A549 (cell line): ENCODE results near the gene BSCL2. TPM values are rescaled to one million over a fixed set of nuclear protein-coding genes. Genes with fewer than 3 reads are reported as not detected.
A peak's percentile ranks its signal among the peaks of the same experiment; 100 is the strongest.

Experiments used
- ATAC-seq, 2 experiments: fragments of 200-7000 bp in 1 of 2; fragments of >200 bp in 1 of 2; cut with Nextera tagmentation in 1 of 2; cut with Tn5 transposase in 1 of 2; 3 replicates each; pipeline versions ENCODE4 v1.8.0 to v1.9.1; 2018 to 2020; ENCODE audit warnings: mild to moderate bottlenecking in 1 of 2, moderate library complexity in 1 of 2
- CTCF ChIA-PET: fragments of 300-600 bp; sonication (Branson Sonifier 250); formaldehyde crosslinking; extraction: SDS; loops from one replicate; lab custom pipeline; 2021; ENCODE audit warnings: antibody characterized with exemption, inconsistent platforms; lab: Yijun Ruan, JAX
- POLR2A ChIA-PET: fragments of 350-600 bp; formaldehyde crosslinking; extraction: SDS; loops from one replicate; lab custom pipeline; 2021; ENCODE audit warnings: antibody characterized with exemption, inconsistent platforms; lab: Yijun Ruan, JAX
- DNase-seq, 2 experiments: peaks; one replicate each; pipeline versions ENCODE4 v3.0.0 to v3.0.0-alpha.2; 2011 to 2016; ENCODE audit warnings: low read depth in 1 of 2, low spot score in 1 of 2
- FAIRE-seq: peaks from 2 replicates; lab custom pipeline; 2011; peaks lifted over from hg19 to GRCh38; lab: Jason Lieb, UNC
- H3K27ac ChIP-seq, 2 experiments: fragments of >200 bp; sonication (Bioruptor Twin); formaldehyde crosslinking; 3 replicates each; pipeline ENCODE4 v1.5.1; 2016 to 2017
- H3K4me1 ChIP-seq: fragments of >200 bp; sonication (Bioruptor Twin); formaldehyde crosslinking; 3 replicates; pipeline ENCODE4 v1.6.1; 2016
- H3K4me2 ChIP-seq: fragments of >200 bp; sonication (Bioruptor Twin); formaldehyde crosslinking; 3 replicates; pipeline ENCODE4 v1.6.1; 2016
- H3K4me3 ChIP-seq: fragments of >200 bp; sonication (Bioruptor Twin); formaldehyde crosslinking; 3 replicates; pipeline ENCODE4 v1.5.1; 2016
- H3K9me3 ChIP-seq: fragments of >200 bp; sonication (Bioruptor Twin); formaldehyde crosslinking; 3 replicates; pipeline ENCODE4 v1.6.1; 2016
- ATOH8 ChIP-seq: fragments of 250-450 bp; sonication (Bioruptor Pico); IDR thresholded peaks from 2 replicates; pipeline ENCODE4 v1.5.0; 2020; ENCODE audit warnings: low read depth, mild to moderate bottlenecking, moderate library complexity
- BCL3 ChIP-seq: fragments of >200 bp; sonication (Bioruptor Twin); formaldehyde crosslinking; IDR thresholded peaks from 3 replicates; pipeline ENCODE4 v1.6.1; 2016
- BHLHE40 ChIP-seq: IDR thresholded peaks from 2 replicates; pipeline ENCODE4 v1.6.1; 2012; ENCODE audit warnings: low read depth, low read length, inconsistent platforms
- CBX2 ChIP-seq: fragments of 200-600 bp; sonication (generic); IDR thresholded peaks from 2 replicates; pipeline ENCODE4 v1.6.1; 2016; ENCODE audit warnings: low read depth, mild to moderate bottlenecking, borderline replicate concordance
- CBX8 ChIP-seq: fragments of 200-600 bp; sonication (generic); IDR thresholded peaks from 2 replicates; pipeline ENCODE4 v1.6.1; 2016
- CEBPB ChIP-seq, 2 experiments: fragments of >200 bp in 1 of 2; sonication (Bioruptor Twin) in 1 of 2; formaldehyde crosslinking in 1 of 2; IDR thresholded peaks; 2 replicates each; pipeline ENCODE4 v1.6.1; 2012 to 2016
- CHD4 ChIP-seq: fragments of 200-600 bp; sonication (generic); IDR thresholded peaks from 2 replicates; pipeline ENCODE4 v1.6.1; 2016; ENCODE audit warnings: antibody characterized with exemption, mild to moderate bottlenecking, borderline replicate concordance
- EHF ChIP-seq: fragments of 250-450 bp; sonication (Bioruptor Pico); IDR thresholded peaks from 2 replicates; pipeline ENCODE4 v1.5.0; 2020; ENCODE audit warnings: mild to moderate bottlenecking
- ESRRA ChIP-seq: fragments of 150-350 bp; IDR thresholded peaks from 2 replicates; pipeline ENCODE4 v1.6.1; 2014; ENCODE audit warnings: mild to moderate bottlenecking, low read length, borderline replicate concordance
- FOSB ChIP-seq: fragments of 250-450 bp; sonication (Bioruptor Pico); IDR thresholded peaks from 2 replicates; pipeline ENCODE4 v1.5.0; 2020; ENCODE audit warnings: mild to moderate bottlenecking, moderate library complexity
- FOSL2 ChIP-seq, 2 experiments: fragments of 450-650 bp in 1 of 2; fragments of >200 bp in 1 of 2; sonication (Bioruptor Twin) in 1 of 2; formaldehyde crosslinking; IDR thresholded peaks; 2 replicates each; pipeline versions ENCODE4 v1.5.0 to v1.6.1; 2016 to 2020; ENCODE audit warnings: mild to moderate bottlenecking in 1 of 2, moderate library complexity in 1 of 2
- HMGXB4 ChIP-seq: fragments of 250-450 bp; sonication (Bioruptor Pico); IDR thresholded peaks from 2 replicates; pipeline ENCODE4 v1.5.0; 2021; ENCODE audit warnings: mild to moderate bottlenecking, moderate library complexity, borderline replicate concordance
- HOXA7 ChIP-seq: fragments of 250-450 bp; sonication (Bioruptor Pico); IDR thresholded peaks from 2 replicates; pipeline ENCODE4 v1.5.0; 2020; ENCODE audit warnings: mild to moderate bottlenecking, moderate library complexity
- HOXB13 ChIP-seq: fragments of 250-450 bp; sonication (Bioruptor Pico); IDR thresholded peaks from 2 replicates; pipeline ENCODE4 v1.5.0; 2020; ENCODE audit warnings: low read depth, mild to moderate bottlenecking, moderate library complexity
- HOXB5 ChIP-seq: fragments of 250-450 bp; sonication (Bioruptor Pico); IDR thresholded peaks from 2 replicates; pipeline ENCODE4 v1.5.0; 2020; ENCODE audit warnings: mild to moderate bottlenecking, moderate library complexity
- JUN ChIP-seq, 2 experiments: fragments of >200 bp; sonication (Bioruptor Twin); formaldehyde crosslinking; IDR thresholded peaks; 2 replicates in 1 of 2; 3 replicates in 1 of 2; pipeline ENCODE4 v1.6.1; 2016 to 2017
- KDM1A ChIP-seq: fragments of 200-600 bp; sonication (generic); IDR thresholded peaks from 2 replicates; pipeline ENCODE4 v1.6.1; 2016; ENCODE audit warnings: low read depth, mild to moderate bottlenecking
- KDM5A ChIP-seq: fragments of 200-600 bp; sonication (generic); IDR thresholded peaks from 2 replicates; pipeline ENCODE4 v1.6.1; 2016; ENCODE audit warnings: antibody characterized with exemption, mild to moderate bottlenecking
- MAFK ChIP-seq: fragments of 450-650 bp; IDR thresholded peaks from 2 replicates; pipeline ENCODE4 v1.6.1; 2014; ENCODE audit not compliant: partially characterized antibody
- MAX ChIP-seq: IDR thresholded peaks from 2 replicates; pipeline ENCODE4 v1.6.1; 2012
- MAZ ChIP-seq: fragments of 150-350 bp; IDR thresholded peaks from 2 replicates; pipeline ENCODE4 v1.6.1; 2014; ENCODE audit warnings: antibody characterized with exemption, low read depth, low read length, borderline replicate concordance
- NFE2L2 ChIP-seq: fragments of 150-350 bp; conservative IDR thresholded peaks from 2 replicates; pipeline ENCODE4 v1.6.1; 2014; ENCODE audit warnings: low read length
- NR3C1 ChIP-seq: fragments of >200 bp; sonication (Bioruptor Twin); formaldehyde crosslinking; IDR thresholded peaks from 3 replicates; pipeline ENCODE4 v1.6.1; 2017
- PBX3 ChIP-seq: IDR thresholded peaks from 2 replicates; pipeline ENCODE4 v1.6.1; 2012
- PHF8 ChIP-seq: fragments of 200-600 bp; sonication (generic); IDR thresholded peaks from 2 replicates; pipeline ENCODE4 v1.6.1; 2016; ENCODE audit warnings: low read depth, mild to moderate bottlenecking, antibody characterized with exemption, moderate library complexity, borderline replicate concordance
- POLR2A ChIP-seq: IDR thresholded peaks from 2 replicates; pipeline ENCODE4 v1.6.1; 2012; ENCODE audit warnings: mild to moderate bottlenecking, low read length
- RFX5 ChIP-seq: fragments of 450-650 bp; IDR thresholded peaks from 2 replicates; pipeline ENCODE4 v1.7.1; 2014; ENCODE audit warnings: antibody characterized with exemption, mild to moderate bottlenecking, moderate library complexity
- SMC3 ChIP-seq: fragments of >200 bp; sonication (Bioruptor Twin); formaldehyde crosslinking; IDR thresholded peaks from 3 replicates; pipeline ENCODE4 v1.6.1; 2018; ENCODE audit warnings: inconsistent platforms
- SREBF2 ChIP-seq: fragments of 450-650 bp; IDR thresholded peaks from 2 replicates; pipeline ENCODE4 v1.6.1; 2014; ENCODE audit warnings: mild to moderate bottlenecking, moderate library complexity
- USF2 ChIP-seq: fragments of 450-650 bp; IDR thresholded peaks from 2 replicates; pipeline ENCODE4 v1.6.1; 2014; ENCODE audit warnings: antibody characterized with exemption
- ZFP36 ChIP-seq: fragments of 450-650 bp; IDR thresholded peaks from 2 replicates; pipeline ENCODE4 v1.6.1; 2014; ENCODE audit warnings: borderline replicate concordance; ENCODE audit not compliant: partially characterized antibody
- ZNF302 ChIP-seq: fragments of 250-450 bp; sonication (Bioruptor Pico); IDR thresholded peaks from 2 replicates; pipeline ENCODE4 v1.9.0; 2021; ENCODE audit warnings: inconsistent platforms, mild to moderate bottlenecking, moderate library complexity
- ZSCAN20 ChIP-seq: fragments of 250-450 bp; sonication (Bioruptor Pico); IDR thresholded peaks from 2 replicates; pipeline ENCODE4 v1.8.0; 2022; ENCODE audit warnings: mild to moderate bottlenecking, moderate library complexity
- WGBS: methylation state at CpG from one replicate; pipeline ENCODE4 v1.1.6; 2017; ENCODE audit errors: missing lambda C conversion rate; 5-methylcytosine and 5-hydroxymethylcytosine counted together
- polyA plus RNA-seq, 4 experiments: library from polyadenylated mRNA; depleted of rRNA in 3 of 4; stranded (reverse); fragments of >200 nt; fragmentation: RNase III in 1 of 4; extraction: RNeasy Plus Mini Kit Qiagen cat#74134 plus additional on column Dnase treatment in 1 of 4; gene quantifications; 2 replicates in 3 of 4; 3 replicates in 1 of 4; pipeline ENCODE4 v1.2.3, GENCODE V29; 2011 to 2017

Gene BSCL2
- polyA plus RNA-seq, 2 of the 4 experiments (the other 2 are of a cell fraction), result 63.0 to 63.9 TPM

- ChIA-PET CTCF (interaction anchor here (0.6 to 7.2 kb wide), 4 partner anchors 9 to 41 kb away, joined by 3 to 126 read pairs (median 18); partner anchors contain the start of genes LBHD1, LRRN4CL and UQCC3), POLR2A (interaction anchor here (1.3 to 2.7 kb wide), 5 partner anchors 7 to 88 kb away, joined by 4 to 34 read pairs (median 13); partner anchors contain the start of genes C11orf98, CSKMT, HNRNPUL2 and LBHD1)
- H3K4me2 ChIP-seq, result peak within 1 kb of the TSS; percentile 90
- TF ChIP-seq ESRRA (no peak), FOSL2 (IDR thresholded peaks at IDR 0.05) (no peak), FOSL2 (CRISPR knock-in tag; IDR thresholded peaks at IDR 0.05) (no peak), HMGXB4 (CRISPR knock-in tag) (no peak), ZFP36 (no peak), HOXB13 (CRISPR knock-in tag) (0 out of 2 replicates have a peak, but pooled peaks have one; percentile 33), CHD4 (no peak), CBX8 (no peak), ZNF302 (CRISPR knock-in tag) (no peak), BHLHE40 (no peak), KDM5A (peak; percentile 74; the same call in 1 of the 2 replicates), HOXA7 (CRISPR knock-in tag) (no peak), ZSCAN20 (CRISPR knock-in tag) (no peak), USF2 (peak; percentile 96), PHF8 (peak; percentile 65; the same call in 1 of the 2 replicates), FOSB (CRISPR knock-in tag) (no peak), CEBPB (IDR thresholded peaks at IDR 0.05) (peak in 1 of 2 experiments; percentile 33; a peak in 1 of 4 replicates), BCL3 (peak; percentile 52; the same call in 1 of the 3 replicates), CBX2 (no peak), MAZ (no peak), HOXB5 (CRISPR knock-in tag) (no peak), ATOH8 (CRISPR knock-in tag) (0 out of 2 replicates have a peak, but pooled peaks have one; percentile 40), SMC3 (no peak), MAFK (no peak), JUN (IDR thresholded peaks at IDR 0.05) (peak; percentile 78 to 86; a peak in 3 of 5 replicates), EHF (no peak), MAX (peak; percentile 91), RFX5 (no peak), SREBF2 (no peak), KDM1A (no peak), NR3C1 (no peak), PBX3 (peak; percentile 70; the same call in 1 of the 2 replicates), POLR2A (peak; percentile 57), NFE2L2 (no peak)
- WGBS, result 31% methylated on average over 18 of the region's 55 CpGs
- FAIRE-seq, result no peak
- peak within 1 kb of the TSS; percentile 67 for H3K4me3 ChIP-seq
- peak; percentile 84 to 86 for ATAC-seq
- peak within 1 kb of the TSS; percentile 87 to 92 for H3K27ac ChIP-seq
- no peaks in the 10 kb centered on the region for H3K9me3 ChIP-seq
- DNase-seq, result peak; percentile 87 to 92
- peaks cover 24% of the 10 kb centered on the region for H3K4me1 ChIP-seq
Measured at GRCh38 chr11:62678770-62679696, 28.2 kb downstream of the BSCL2 start, which contains the start of gene UBXN1. Gene UBXN1, minus strand, starts transcription at chr11:62679073. Its CDS starts 150 bp downstream, at chr11:62678923.
